Neural progenitor cell (in vitro differentiated cells): Measurements from ENCODE around the gene FBXW5. TPM values are rescaled to one million over a fixed set of nuclear protein-coding genes. Genes with fewer than 3 reads are reported as not detected.

Experiments used
- DNase-seq: peaks from one replicate; pipeline ENCODE4 v3.0.0-alpha.2; 2016; ENCODE audit warnings: low spot score
- H2AFZ ChIP-seq: fragments of 200-600 bp; sonication (generic); replicated peaks from 2 replicates; pipeline ENCODE4 v1.6.1; 2016; ENCODE audit warnings: antibody characterized with exemption
- H3F3A ChIP-seq: fragments of 200-600 bp; sonication (generic); 2 replicates; pipeline ENCODE4 v1.6.1; 2016; ENCODE audit warnings: antibody characterized with exemption, low read depth
- H3K27ac ChIP-seq: fragments of 200-600 bp; sonication (generic); 2 replicates; pipeline ENCODE4 v1.5.1; 2016; ENCODE audit warnings: mild to moderate bottlenecking
- H3K27me3 ChIP-seq: fragments of 200-600 bp; sonication (generic); 2 replicates; pipeline ENCODE4 v1.6.1; 2016; ENCODE audit warnings: mild to moderate bottlenecking, moderate library complexity
- H3K36me3 ChIP-seq: fragments of 200-600 bp; sonication (generic); 2 replicates; pipeline ENCODE4 v1.5.1; 2016
- H3K4me1 ChIP-seq: fragments of 200-600 bp; sonication (generic); 2 replicates; pipeline ENCODE4 v1.6.1; 2016; ENCODE audit warnings: mixed run types
- H3K4me2 ChIP-seq: fragments of 200-600 bp; sonication (generic); 2 replicates; pipeline ENCODE4 v1.6.1; 2016
- H3K4me3 ChIP-seq: fragments of 200-600 bp; sonication (generic); 2 replicates; pipeline ENCODE4 v1.5.1; 2016
- H3K79me2 ChIP-seq: fragments of 200-600 bp; sonication (generic); 2 replicates; pipeline ENCODE4 v1.6.1; 2016; ENCODE audit warnings: low read depth
- H3K9ac ChIP-seq: fragments of 200-600 bp; sonication (generic); 2 replicates; pipeline ENCODE4 v1.6.1; 2016
- H3K9me3 ChIP-seq: fragments of 200-600 bp; sonication (generic); 2 replicates; pipeline ENCODE4 v1.5.1; 2016; ENCODE audit warnings: low read depth
- H4K20me1 ChIP-seq: fragments of 200-600 bp; sonication (generic); 2 replicates; pipeline ENCODE4 v1.6.1; 2016; ENCODE audit warnings: low read depth
- H3K27ac Mint-ChIP-seq: 3 replicates; pipeline ENCODE4 v1.8.0; 2021; ENCODE audit warnings: mixed read lengths
- H3K27me3 Mint-ChIP-seq: 2 replicates; pipeline ENCODE4 v1.8.0; 2022; ENCODE audit warnings: low read depth, mild to moderate bottlenecking, inconsistent platforms, moderate library complexity, mixed read lengths; ENCODE audit not compliant: insufficient read depth
- H3K36me3 Mint-ChIP-seq: 3 replicates; pipeline ENCODE4 v1.8.0; 2021; ENCODE audit warnings: mixed read lengths
- H3K4me1 Mint-ChIP-seq: 3 replicates; pipeline ENCODE4 v1.8.0; 2021; ENCODE audit warnings: mixed read lengths
- H3K4me3 Mint-ChIP-seq: 3 replicates; pipeline ENCODE4 v1.8.0; 2021; ENCODE audit warnings: mild to moderate bottlenecking, moderate library complexity, mixed read lengths
- H3K9me3 Mint-ChIP-seq: 3 replicates; pipeline ENCODE4 v1.8.0; 2020; ENCODE audit warnings: mixed read lengths
- CTCF ChIP-seq: fragments of 200-600 bp; sonication (generic); IDR thresholded peaks from 2 replicates; pipeline ENCODE4 v1.5.1; 2017; ENCODE audit warnings: antibody characterized with exemption, mild to moderate bottlenecking
- EZH2 ChIP-seq: fragments of 200-600 bp; sonication (generic); IDR thresholded peaks from 2 replicates; pipeline ENCODE4 v1.6.1; 2017; ENCODE audit warnings: antibody characterized with exemption, mild to moderate bottlenecking, moderate library complexity
- EZH2phosphoT487 ChIP-seq: fragments of 200-600 bp; sonication (generic); IDR thresholded peaks from 2 replicates; pipeline ENCODE4 v1.6.1; 2017; ENCODE audit warnings: antibody characterized with exemption
- total RNA-seq: library from RNA; depleted of rRNA; stranded (reverse); fragments of >200 nt; gene quantifications from 2 replicates; pipeline ENCODE4 v1.2.3, GENCODE V29; 2015; ENCODE audit warnings: low replicate concordance

The FBXW5 gene
- total RNA-seq, 1 donor from 2014 or later, result 21.5 TPM

GRCh38 chr9:136990242-136990911, 45.8 kb upstream of the FBXW5 start:
- no peak for TF ChIP-seq EZH2phosphoT487
- no peak for TF ChIP-seq CTCF
- no peak for TF ChIP-seq EZH2
- Histone ChIP-seq H2AFZ (no peak overlapping the region), H4K20me1 (peaks cover 8% of the 10 kb centered on the region), H3K4me1 (peaks cover 8% of the 10 kb centered on the region), H3K36me3 (no peaks in the 10 kb centered on the region), H3K4me3 (no peak overlapping the region), H3F3A (peaks cover 20% of the 10 kb centered on the region), H3K9ac (no peak overlapping the region), H3K9me3 (no peaks in the 10 kb centered on the region), H3K79me2 (peaks cover 10% of the 10 kb centered on the region), H3K27ac (no peak overlapping the region), H3K27me3 (peaks cover 23% of the 10 kb centered on the region), H3K4me2 (no peak overlapping the region)
- Mint-ChIP-seq H3K27ac (no peak overlapping the region), H3K9me3 (peaks cover 3% of the 10 kb centered on the region), H3K36me3 (no peaks in the 10 kb centered on the region), H3K4me1 (peaks cover 11% of the 10 kb centered on the region), H3K4me3 (peak overlapping the region; percentile 80), H3K27me3 (peaks cover 11% of the 10 kb centered on the region)
- DNase-seq, result no peak

GRCh38 chr9:136988872-136989271, 44.3 kb upstream of the FBXW5 start:
- peaks cover 13% of the 10 kb centered on the region for H3K4me1 Mint-ChIP-seq
- H3K36me3 ChIP-seq, result no peaks in the 10 kb centered on the region
- H3K9me3 Mint-ChIP-seq, result peaks cover 3% of the 10 kb centered on the region
- no peak overlapping the region for H2AFZ ChIP-seq
- H3K27ac Mint-ChIP-seq, result no peak overlapping the region
- no peak overlapping the region for H3K9ac ChIP-seq
- H3K4me3 Mint-ChIP-seq, result no peak overlapping the region
- TF ChIP-seq EZH2 (no peak), CTCF (no peak), EZH2phosphoT487 (no peak)
- H3K9me3 ChIP-seq, result no peaks in the 10 kb centered on the region
- DNase-seq, result no peak
- no peak overlapping the region for H3K27ac ChIP-seq
- H3K4me1 ChIP-seq, result peaks cover 13% of the 10 kb centered on the region
- H3K27me3 Mint-ChIP-seq, result peaks cover 11% of the 10 kb centered on the region
- peaks cover 8% of the 10 kb centered on the region for H4K20me1 ChIP-seq
- peaks cover 38% of the 10 kb centered on the region for H3K27me3 ChIP-seq
- H3F3A ChIP-seq, result peaks cover 20% of the 10 kb centered on the region
- peaks cover 10% of the 10 kb centered on the region for H3K79me2 ChIP-seq
- H3K36me3 Mint-ChIP-seq, result no peaks in the 10 kb centered on the region
- no peak overlapping the region for H3K4me2 ChIP-seq
- H3K4me3 ChIP-seq, result no peak overlapping the region

- Histone ChIP-seq H3K9me3 (no peaks in the 10 kb centered on the region), H4K20me1 (no peaks in the 10 kb centered on the region), H3F3A (peaks cover 14% of the 10 kb centered on the region), H3K79me2 (no peaks in the 10 kb centered on the region), H3K27ac (no peak overlapping the region), H3K9ac (no peak overlapping the region), H3K4me3 (peak overlapping the region; percentile 25), H3K36me3 (no peaks in the 10 kb centered on the region), H3K27me3 (peaks cover 29% of the 10 kb centered on the region), H2AFZ (no peak overlapping the region), H3K4me2 (peak overlapping the region; percentile 67), H3K4me1 (peaks cover 13% of the 10 kb centered on the region)
- Mint-ChIP-seq H3K9me3 (peaks cover 3% of the 10 kb centered on the region), H3K36me3 (no peaks in the 10 kb centered on the region), H3K27ac (no peak overlapping the region), H3K4me1 (peaks cover 15% of the 10 kb centered on the region), H3K4me3 (no peak overlapping the region), H3K27me3 (peaks cover 8% of the 10 kb centered on the region)
- no peak for TF ChIP-seq EZH2phosphoT487
- TF ChIP-seq EZH2, result no peak
- no peak for TF ChIP-seq CTCF
- DNase-seq, result no peak
Observed at GRCh38 chr9:136985853-136986252, 41.3 kb upstream of the FBXW5 start.
